Myocyte (in vitro differentiated cells): ENCODE results near the gene EML5. TPM values are rescaled to one million over a fixed set of nuclear protein-coding genes. Genes with fewer than 3 reads are reported as not detected.
A peak's percentile ranks its signal among the peaks of the same experiment; 100 is the strongest.

Experiments used
- DNase-seq: peaks from one replicate; pipeline ENCODE4 v3.0.0-alpha.2; 2012; ENCODE audit warnings: low read depth
- total RNA-seq: library from RNA; depleted of rRNA; stranded (reverse); fragments of >200 nt; gene quantifications from 2 replicates; pipeline ENCODE4 v1.2.3, GENCODE V29; 2014

Gene EML5
- total RNA-seq, 1 donor from 2014 or later = not detected

GRCh38 chr14:88727057-88727456 lies 65.7 kb downstream of the EML5 start:
- DNase-seq = no peak

DNA sequence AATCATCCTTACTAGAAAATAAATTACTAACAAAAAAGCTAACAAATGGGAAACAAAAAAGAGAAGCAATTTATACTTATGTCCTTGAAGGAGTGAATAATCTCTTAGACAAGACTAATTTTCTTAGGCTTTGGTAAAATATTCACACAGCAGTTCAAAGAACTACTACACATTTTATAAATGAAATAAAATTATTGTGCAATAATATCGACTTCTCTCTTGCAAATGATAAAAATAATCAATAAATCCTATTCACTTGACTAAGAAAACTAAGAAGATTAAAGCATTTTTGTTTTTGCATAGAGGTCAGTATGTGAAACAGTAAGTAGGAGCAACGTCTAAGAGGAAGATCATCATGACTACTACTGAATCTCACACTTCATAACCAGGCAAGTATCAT lies 82.0 kb downstream of the EML5 start:
- no peak for DNase-seq

DNA sequence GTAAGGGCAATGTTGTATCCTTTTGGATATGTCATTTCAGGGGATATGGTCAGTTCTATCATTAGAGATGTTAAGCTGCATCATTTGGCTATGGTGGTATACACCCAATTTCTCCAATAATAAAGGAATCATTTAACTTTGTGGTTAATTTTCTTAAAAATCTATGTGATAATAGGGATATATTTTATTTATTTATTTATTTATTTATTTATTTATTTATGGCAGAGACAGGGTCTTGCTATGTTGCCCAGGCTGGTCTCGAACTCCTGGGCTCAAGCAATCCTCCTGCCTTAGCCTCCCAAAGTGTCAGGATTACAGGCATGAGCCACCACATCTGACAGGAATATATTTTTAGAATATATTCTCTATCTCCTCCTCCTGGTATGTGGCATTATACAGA lies 85.7 kb downstream of the EML5 start:
- DNase-seq = no peak

- DNase-seq = no peak
These were observed 86.3 kb downstream of the EML5 start for GRCh38 chr14:88706425-88706824.

DNA sequence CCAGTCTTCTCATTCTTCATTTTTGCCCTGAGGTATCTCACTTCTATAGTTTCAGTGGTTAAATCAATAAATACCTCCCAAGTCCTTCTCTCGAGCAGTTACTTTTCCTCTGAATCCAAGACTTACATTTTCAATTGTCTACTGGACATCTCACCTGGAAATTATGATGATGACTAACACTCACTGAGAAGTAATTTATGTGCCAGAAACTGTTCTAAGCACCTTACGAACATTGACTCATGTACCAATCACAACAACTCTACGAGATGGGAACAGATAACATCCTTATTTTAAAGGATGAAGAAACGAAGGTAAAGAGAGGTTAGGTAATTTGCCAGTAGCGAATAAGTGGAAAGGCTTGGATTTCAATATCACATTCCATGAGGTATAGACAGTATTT lies 94.1 kb downstream of the EML5 start:
- no peak for DNase-seq

GRCh38 chr14:88695870-88696269 lies 96.9 kb downstream of the EML5 start:
- DNase-seq = no peak

GRCh38 chr14:88688386-88688785 lies 104.4 kb downstream of the EML5 start:
- no peak for DNase-seq

- no peak for DNase-seq
These were observed 109.6 kb downstream of the EML5 start for GRCh38 chr14:88683119-88683518.

- DNase-seq = no peak
These were observed 110.1 kb downstream of the EML5 start for GRCh38 chr14:88682495-88683114.

DNA sequence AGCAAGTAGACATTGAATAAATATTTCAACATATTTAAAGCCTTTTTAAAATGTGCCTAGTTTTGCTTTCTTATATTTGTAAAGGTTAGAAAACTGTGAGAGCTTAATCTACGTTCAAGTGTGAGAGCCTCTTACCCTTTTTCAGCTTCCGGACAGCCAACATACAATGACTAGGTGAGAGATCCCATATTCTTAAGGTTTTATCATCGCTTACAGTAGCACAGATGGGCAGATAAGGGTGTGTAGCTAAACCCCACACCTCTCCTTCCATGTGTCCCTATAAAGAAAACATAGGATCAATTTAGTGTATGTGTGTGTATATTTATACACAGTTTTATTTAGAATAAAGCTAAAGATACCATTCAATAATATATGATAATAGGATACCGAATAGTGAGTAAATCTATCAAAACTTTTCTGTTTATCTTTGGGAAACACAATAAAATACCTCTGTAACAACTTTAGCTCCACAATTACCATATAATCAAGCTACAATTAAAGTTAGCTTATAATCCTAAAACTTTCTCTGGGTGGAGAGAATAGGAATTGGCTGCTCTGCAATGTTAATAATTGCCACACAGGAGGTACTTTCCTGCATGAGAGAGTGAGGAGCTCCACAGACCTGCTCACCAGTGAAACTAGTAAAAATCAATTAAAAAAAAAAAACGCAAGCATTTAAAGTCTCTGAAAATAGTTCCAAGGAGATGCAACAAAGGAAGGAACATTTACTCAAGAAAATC lies 110.8 kb downstream of the EML5 start:
- DNase-seq = no peak

DNA sequence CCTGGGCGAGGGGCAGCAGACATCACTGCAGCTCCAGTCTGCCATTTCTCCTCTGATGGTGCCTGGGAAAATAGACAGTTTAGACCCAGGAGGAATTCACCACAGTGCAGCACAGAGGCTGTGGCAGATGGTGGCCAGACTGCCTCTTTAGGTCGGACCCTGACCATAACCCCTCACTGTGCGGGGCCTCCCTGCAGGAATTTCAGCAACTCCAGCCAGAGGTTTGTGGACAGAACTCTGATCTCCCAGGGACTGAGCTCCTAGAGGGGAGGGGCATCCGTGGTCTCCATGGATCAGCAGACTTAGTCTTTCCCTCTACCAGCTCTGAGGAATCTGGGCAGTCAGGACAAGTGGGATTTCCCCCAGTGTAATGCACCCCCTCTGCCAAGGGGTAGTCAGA lies 123.4 kb downstream of the EML5 start:
- DNase-seq = no peak

DNA sequence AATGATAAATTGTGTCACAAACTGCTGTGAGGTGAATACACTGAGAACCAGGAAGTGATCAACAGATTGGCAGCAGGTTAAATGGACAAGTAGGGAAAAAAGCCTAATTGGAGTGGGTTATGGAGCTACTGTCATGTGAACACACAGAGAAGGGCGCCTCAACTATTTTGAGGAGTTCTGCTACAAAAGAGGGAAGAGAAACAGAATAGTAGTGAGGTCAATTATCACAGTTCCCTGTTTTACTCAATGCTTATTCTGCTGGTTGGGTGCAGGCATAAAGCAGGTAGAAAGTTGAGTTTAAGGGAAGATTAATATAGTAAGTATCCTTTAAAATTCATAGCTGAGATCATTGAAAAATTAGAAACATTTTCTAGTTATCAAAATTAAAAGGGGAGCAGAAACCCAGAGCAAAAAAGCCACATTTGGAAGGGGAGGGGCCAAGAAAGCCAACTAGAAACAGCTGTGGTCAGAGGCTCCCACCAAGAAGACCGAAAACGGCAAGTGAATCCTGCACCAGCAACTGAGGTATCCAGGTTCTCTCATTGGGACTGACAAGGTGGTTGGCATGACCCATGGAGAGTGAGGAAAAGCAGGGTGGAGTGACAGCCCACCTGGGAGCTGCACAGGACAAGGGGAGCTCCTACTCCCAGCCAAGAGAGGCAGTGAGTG lies 124.2 kb downstream of the EML5 start:
- DNase-seq = no peak

- DNase-seq = peak; percentile 86
These were observed 125.0 kb downstream of the EML5 start for GRCh38 chr14:88667555-88668273.

- no peak for DNase-seq
These were observed 132.7 kb downstream of the EML5 start for GRCh38 chr14:88660056-88660455.

GRCh38 chr14:88639221-88639620 lies 153.5 kb downstream of the EML5 start:
- no peak for DNase-seq

DNA sequence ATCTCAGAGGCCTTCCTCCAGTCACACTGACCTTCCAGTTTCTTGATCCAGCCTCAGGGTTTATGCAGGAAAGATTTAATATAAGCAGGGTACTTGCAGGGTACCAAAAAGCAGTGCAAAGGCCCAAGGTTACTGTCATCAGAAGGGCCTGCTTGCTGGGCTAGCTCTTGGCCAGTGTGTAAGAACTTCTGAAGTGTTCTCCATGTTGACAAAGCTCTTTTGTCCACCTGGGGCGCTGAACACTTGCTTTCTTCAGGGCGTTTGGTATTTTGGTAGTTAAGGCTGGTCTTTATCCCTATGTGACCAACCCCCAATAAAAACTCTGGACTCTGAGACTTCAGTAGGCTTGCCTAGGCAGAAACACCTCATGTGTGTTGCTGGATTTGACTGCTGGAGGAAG lies 160.2 kb downstream of the EML5 start:
- DNase-seq = no peak

GRCh38 chr14:88631091-88631490 lies 161.7 kb downstream of the EML5 start:
- DNase-seq = no peak

DNA sequence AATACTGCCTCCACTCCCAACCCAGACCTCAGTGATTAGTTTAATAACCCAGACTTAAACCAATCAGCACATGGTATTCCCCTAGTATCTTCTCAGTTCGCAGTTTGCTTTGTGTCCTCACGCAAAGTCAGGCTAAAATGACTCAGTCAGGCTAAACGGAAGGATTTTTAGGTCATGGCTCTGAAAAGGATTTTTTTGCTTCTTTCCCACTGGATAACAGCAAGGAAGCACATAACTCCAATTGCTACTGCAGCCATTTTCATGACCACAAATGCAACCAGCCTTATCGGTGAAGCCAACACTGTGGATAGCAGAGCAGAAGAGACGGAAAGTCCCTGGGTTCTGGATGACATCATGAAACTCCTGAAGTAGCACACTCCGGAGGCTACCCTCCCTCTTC lies 162.2 kb downstream of the EML5 start:
- DNase-seq = peak; percentile 40

- no peak for DNase-seq
These were observed 164.3 kb downstream of the EML5 start for GRCh38 chr14:88628462-88628861.

GRCh38 chr14:88628033-88628432 lies 164.7 kb downstream of the EML5 start:
- no peak for DNase-seq

GRCh38 chr14:88625671-88626070 lies 167.1 kb downstream of the EML5 start:
- no peak for DNase-seq

- DNase-seq = peak; percentile 16
These were observed 171.7 kb downstream of the EML5 start for GRCh38 chr14:88621100-88621499.
